Ishikawa (cell line): Measurements from ENCODE around the gene RPS24.

Source experiments
- CEBPB ChIP-seq: IDR thresholded peaks from 2 replicates; pipeline ENCODE4 v1.6.1; 2012
- CREB1 ChIP-seq: IDR thresholded peaks from 2 replicates; pipeline ENCODE4 v1.6.1; 2012; ENCODE audit warnings: low read depth
- EGR1 ChIP-seq: IDR thresholded peaks from 2 replicates; pipeline ENCODE4 v1.6.1; 2012
- EP300 ChIP-seq: IDR thresholded peaks from 2 replicates; pipeline ENCODE4 v1.6.1; 2012; ENCODE audit warnings: borderline replicate concordance
- FOXM1 ChIP-seq: IDR thresholded peaks from 2 replicates; pipeline ENCODE4 v1.6.1; 2012; ENCODE audit warnings: low read depth, borderline replicate concordance
- NFIC ChIP-seq: IDR thresholded peaks from 2 replicates; pipeline ENCODE4 v1.6.1; 2012
- RAD21 ChIP-seq: IDR thresholded peaks from 2 replicates; pipeline ENCODE4 v1.6.1; 2012; ENCODE audit warnings: low read depth
- TAF1 ChIP-seq: IDR thresholded peaks from 2 replicates; pipeline ENCODE4 v1.6.1; 2012; ENCODE audit warnings: low read depth, mild to moderate bottlenecking
- TCF12 ChIP-seq: IDR thresholded peaks from 2 replicates; pipeline ENCODE4 v1.6.1; 2012; ENCODE audit warnings: low read depth
- TEAD4 ChIP-seq: IDR thresholded peaks from 2 replicates; pipeline ENCODE4 v1.6.1; 2012
- YY1 ChIP-seq: IDR thresholded peaks from 2 replicates; pipeline ENCODE4 v1.6.1; 2012; ENCODE audit warnings: low read depth
- ZBTB7A ChIP-seq: IDR thresholded peaks from 2 replicates; pipeline ENCODE4 v1.6.1; 2012; ENCODE audit warnings: low read depth
- TF ChIP-seq, protein P1 (sequence below): IDR thresholded peaks from 2 replicates; pipeline ENCODE4 v1.6.1; 2012
- TF ChIP-seq, protein P2 (sequence below): IDR thresholded peaks from 2 replicates; pipeline ENCODE4 v1.6.1; 2012
- TF ChIP-seq, protein P3 (sequence below): IDR thresholded peaks from 2 replicates; pipeline ENCODE4 v1.6.1; 2012; ENCODE audit warnings: low read depth, mild to moderate bottlenecking

The RPS24 gene

DNA sequence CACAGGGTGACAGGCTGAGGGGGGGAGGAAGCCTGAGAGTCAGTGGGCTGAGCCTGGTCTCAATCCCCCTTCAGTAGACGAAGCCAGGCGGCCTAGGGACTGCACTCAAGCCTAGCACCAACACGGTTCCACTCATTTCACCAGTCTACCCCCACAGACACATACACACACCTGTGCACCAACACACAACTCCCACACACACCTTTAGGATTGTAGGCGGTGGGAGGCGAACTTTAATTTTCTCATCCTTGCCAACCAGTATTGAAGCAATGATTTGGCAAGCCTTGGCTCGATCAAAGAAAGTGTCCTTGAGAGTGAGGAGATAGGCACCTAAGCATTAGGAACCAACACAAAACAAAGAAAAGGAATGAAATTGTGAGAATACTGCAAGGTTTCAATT is 24.0 kb upstream of the RPS24 start:
- TF ChIP-seq TEAD4 (no peak), CREB1 (no peak), YY1 (no peak), TCF12 (no peak), EP300 (no peak), CEBPB (no peak), EGR1 (no peak), NFIC (no peak), ZBTB7A (no peak), FOXM1 (no peak), RAD21 (no peak), TAF1 (no peak)
- TF ChIP-seq, protein P1, sequence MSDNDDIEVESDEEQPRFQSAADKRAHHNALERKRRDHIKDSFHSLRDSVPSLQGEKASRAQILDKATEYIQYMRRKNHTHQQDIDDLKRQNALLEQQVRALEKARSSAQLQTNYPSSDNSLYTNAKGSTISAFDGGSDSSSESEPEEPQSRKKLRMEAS, result no peak
- TF ChIP-seq, protein P2, sequence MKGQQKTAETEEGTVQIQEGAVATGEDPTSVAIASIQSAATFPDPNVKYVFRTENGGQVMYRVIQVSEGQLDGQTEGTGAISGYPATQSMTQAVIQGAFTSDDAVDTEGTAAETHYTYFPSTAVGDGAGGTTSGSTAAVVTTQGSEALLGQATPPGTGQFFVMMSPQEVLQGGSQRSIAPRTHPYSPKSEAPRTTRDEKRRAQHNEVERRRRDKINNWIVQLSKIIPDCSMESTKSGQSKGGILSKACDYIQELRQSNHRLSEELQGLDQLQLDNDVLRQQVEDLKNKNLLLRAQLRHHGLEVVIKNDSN, result no peak
- TF ChIP-seq, protein P3, sequence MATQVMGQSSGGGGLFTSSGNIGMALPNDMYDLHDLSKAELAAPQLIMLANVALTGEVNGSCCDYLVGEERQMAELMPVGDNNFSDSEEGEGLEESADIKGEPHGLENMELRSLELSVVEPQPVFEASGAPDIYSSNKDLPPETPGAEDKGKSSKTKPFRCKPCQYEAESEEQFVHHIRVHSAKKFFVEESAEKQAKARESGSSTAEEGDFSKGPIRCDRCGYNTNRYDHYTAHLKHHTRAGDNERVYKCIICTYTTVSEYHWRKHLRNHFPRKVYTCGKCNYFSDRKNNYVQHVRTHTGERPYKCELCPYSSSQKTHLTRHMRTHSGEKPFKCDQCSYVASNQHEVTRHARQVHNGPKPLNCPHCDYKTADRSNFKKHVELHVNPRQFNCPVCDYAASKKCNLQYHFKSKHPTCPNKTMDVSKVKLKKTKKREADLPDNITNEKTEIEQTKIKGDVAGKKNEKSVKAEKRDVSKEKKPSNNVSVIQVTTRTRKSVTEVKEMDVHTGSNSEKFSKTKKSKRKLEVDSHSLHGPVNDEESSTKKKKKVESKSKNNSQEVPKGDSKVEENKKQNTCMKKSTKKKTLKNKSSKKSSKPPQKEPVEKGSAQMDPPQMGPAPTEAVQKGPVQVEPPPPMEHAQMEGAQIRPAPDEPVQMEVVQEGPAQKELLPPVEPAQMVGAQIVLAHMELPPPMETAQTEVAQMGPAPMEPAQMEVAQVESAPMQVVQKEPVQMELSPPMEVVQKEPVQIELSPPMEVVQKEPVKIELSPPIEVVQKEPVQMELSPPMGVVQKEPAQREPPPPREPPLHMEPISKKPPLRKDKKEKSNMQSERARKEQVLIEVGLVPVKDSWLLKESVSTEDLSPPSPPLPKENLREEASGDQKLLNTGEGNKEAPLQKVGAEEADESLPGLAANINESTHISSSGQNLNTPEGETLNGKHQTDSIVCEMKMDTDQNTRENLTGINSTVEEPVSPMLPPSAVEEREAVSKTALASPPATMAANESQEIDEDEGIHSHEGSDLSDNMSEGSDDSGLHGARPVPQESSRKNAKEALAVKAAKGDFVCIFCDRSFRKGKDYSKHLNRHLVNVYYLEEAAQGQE, result no peak

DNA sequence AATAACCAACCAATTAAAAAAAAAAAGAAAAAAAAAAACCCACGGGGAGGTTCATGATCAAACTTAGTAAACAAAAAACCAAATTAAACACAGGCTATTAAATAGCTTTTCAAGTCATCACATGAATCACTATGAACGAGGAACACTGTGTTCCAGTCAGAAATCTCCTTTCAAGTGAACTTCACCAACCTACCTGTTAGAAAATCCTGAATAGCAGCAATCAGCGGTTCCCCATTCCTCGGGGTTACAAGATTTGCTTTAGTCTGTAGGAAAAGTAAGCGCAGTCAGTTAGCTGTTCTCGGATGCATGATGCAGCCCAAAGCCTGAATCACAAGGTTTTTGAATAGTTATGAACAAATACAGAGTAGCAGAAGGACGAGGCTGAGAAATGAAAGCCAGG is 23.4 kb upstream of the RPS24 start:
- TF ChIP-seq TAF1, result no peak
- TF ChIP-seq, protein P3, result no peak
- TF ChIP-seq ZBTB7A, result no peak
- no peak for TF ChIP-seq CREB1
- no peak for TF ChIP-seq FOXM1
- TF ChIP-seq, protein P1, result no peak
- TF ChIP-seq EP300, result no peak
- TF ChIP-seq TCF12, result no peak
- no peak for TF ChIP-seq NFIC
- no peak for TF ChIP-seq TEAD4
- TF ChIP-seq RAD21, result no peak
- no peak for TF ChIP-seq EGR1
- TF ChIP-seq, protein P2, result no peak
- TF ChIP-seq YY1, result no peak
- TF ChIP-seq CEBPB, result no peak

DNA sequence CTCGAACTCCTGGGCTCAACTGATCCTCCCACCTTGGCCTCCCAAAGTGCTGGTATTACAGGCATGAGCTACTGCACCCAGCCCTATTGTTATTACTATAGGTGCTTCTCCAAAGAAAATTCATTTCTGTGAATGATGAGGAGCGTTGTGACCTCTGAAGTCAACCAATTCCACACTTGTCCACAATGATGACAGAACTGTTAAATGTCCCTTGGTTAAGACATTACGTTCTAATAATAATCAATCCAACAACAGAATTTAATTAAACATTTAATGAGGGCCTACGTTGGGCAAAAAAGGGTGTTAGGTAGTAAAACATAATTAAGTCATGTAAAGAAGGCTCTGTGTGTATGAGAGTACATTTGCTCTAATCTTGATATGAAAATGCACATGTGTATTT is 22.6 kb upstream of the RPS24 start:
- no peak for TF ChIP-seq CEBPB
- TF ChIP-seq RAD21, result no peak
- no peak for TF ChIP-seq YY1
- no peak for TF ChIP-seq TEAD4
- no peak for TF ChIP-seq CREB1
- TF ChIP-seq, protein P3, result no peak
- no peak for TF ChIP-seq TCF12
- TF ChIP-seq, protein P1, result no peak

DNA sequence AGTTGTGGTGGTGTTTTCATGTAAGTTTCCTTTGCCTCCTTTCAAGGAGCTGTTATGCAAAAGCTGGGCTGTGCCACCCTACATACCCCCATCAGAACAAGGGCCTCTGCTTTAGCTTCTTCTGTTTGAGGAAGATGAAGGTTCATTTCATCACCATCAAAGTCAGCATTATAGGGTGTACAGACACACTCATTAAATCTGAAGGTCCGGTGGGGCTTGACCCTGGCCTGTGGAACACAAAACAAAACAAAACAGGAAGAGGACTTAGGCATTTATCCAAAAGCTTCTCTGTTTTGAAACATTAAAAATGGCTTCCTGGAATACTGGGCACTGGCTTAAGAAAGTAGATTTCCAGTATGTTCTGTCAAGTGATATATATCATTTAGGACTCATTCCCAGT is 20.1 kb upstream of the RPS24 start:
- TF ChIP-seq TCF12, result no peak

DNA sequence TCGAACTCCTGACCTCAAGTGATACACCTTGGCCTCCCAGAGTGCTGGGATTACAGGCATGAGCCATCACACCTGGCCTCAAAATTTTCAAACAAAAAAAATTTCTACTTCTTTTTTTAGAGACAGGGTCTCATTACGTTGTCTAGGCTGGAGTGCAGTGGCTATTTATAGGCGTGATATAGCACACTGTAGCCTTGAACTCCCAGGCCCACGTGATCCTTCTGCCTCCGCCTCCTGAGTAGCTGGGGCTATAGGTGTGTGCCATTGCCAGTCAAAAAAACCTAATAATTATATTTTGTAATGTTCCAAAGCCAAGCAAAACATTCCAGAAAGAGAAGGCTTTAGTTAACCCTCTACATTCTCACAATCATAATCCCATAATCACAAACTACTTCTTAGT is 18.1 kb upstream of the RPS24 start:
- TF ChIP-seq CREB1 (no peak), TCF12 (no peak), EP300 (no peak), FOXM1 (no peak), EGR1 (no peak), CEBPB (no peak), TAF1 (no peak), TEAD4 (no peak), YY1 (no peak)
- TF ChIP-seq, protein P1, result no peak
- TF ChIP-seq, protein P2, result no peak
- TF ChIP-seq, protein P3, result no peak
